T-cell (primary cell): Measurements from ENCODE around the gene GINS2. TPM values are rescaled to one million over a fixed set of nuclear protein-coding genes. Genes with fewer than 3 reads are reported as not detected.

ENCODE experiments used
- ATAC-seq, 4 experiments: fragments of 200-7000 bp in 3 of 4; fragments of 150-1000 bp in 1 of 4; cut with Tn5 transposase; replicated peaks in 1 of 4; 1 replicate in 3 of 4; 2 replicates in 1 of 4; pipeline ENCODE4 v1.10.0; 2021; ENCODE audit warnings: moderate library complexity in 3 of 4, mild to moderate bottlenecking in 2 of 4, moderate number of reproducible peaks in 1 of 4
- CTCF ChIA-PET, 2 donors: fragments of 300-600 bp; sonication (Branson Sonifier 250); formaldehyde crosslinking; loops; one replicate each; lab custom pipeline; 2022; ENCODE audit warnings: antibody characterized with exemption in 2 of 2; lab: Charles Lee
- POLR2A ChIA-PET, 2 donors: fragments of 300-600 bp; sonication (Branson Sonifier 250); formaldehyde crosslinking; loops; one replicate each; lab custom pipeline; 2022; ENCODE audit warnings: antibody characterized with exemption in 2 of 2; lab: Charles Lee
- DNase-seq, 35 experiments: peaks; one replicate each; pipeline versions ENCODE4 v3.0.0 to v3.0.0-alpha.2; 2013 to 2023
- H3K27ac ChIP-seq: one replicate; pipeline ENCODE4 v1.5.1; 2013; ENCODE audit warnings: low read length
- H3K27me3 ChIP-seq, 2 experiments: replicated peaks in 1 of 2; 1 replicate in 1 of 2; 2 replicates in 1 of 2; pipeline versions ENCODE4 v1.6.1 to v1.7.0; 2013; ENCODE audit warnings: low read length in 1 of 2, mixed read lengths in 1 of 2; ENCODE audit not compliant: control insufficient read depth in 2 of 2, insufficient read depth in 2 of 2; ENCODE audit errors: extremely low read depth in 1 of 2
- H3K36me3 ChIP-seq, 2 donors: 1 replicate in 1 of 2; 2 replicates in 1 of 2; pipeline versions ENCODE4 v1.6.1 to v1.7.0; 2013; ENCODE audit warnings: low read length in 1 of 2; ENCODE audit not compliant: control insufficient read depth in 2 of 2, insufficient read depth in 1 of 2; ENCODE audit errors: extremely low read depth in 1 of 2
- H3K4me1 ChIP-seq, 2 experiments: 1 replicate in 1 of 2; 2 replicates in 1 of 2; pipeline versions ENCODE4 v1.6.1 to v1.7.0; 2013; ENCODE audit warnings: low read length in 2 of 2, mixed read lengths in 1 of 2; ENCODE audit not compliant: insufficient read depth in 2 of 2, control insufficient read depth in 1 of 2; ENCODE audit errors: extremely low read depth in 1 of 2
- H3K4me3 ChIP-seq, 2 donors: 1 replicate in 1 of 2; 2 replicates in 1 of 2; pipeline versions ENCODE4 v1.5.1 to v1.7.0; 2013; ENCODE audit warnings: mild to moderate bottlenecking in 2 of 2, low read length in 1 of 2, moderate library complexity in 1 of 2; ENCODE audit not compliant: control insufficient read depth in 1 of 2; ENCODE audit errors: extremely low read depth in 1 of 2
- H3K9me3 ChIP-seq: 2 replicates; pipeline ENCODE4 v1.7.0; 2013
- H3K27ac Mint-ChIP-seq, 2 donors: one replicate each; pipeline ENCODE4 v1.8.0; 2020 to 2021; ENCODE audit warnings: mild to moderate bottlenecking in 2 of 2, mixed read lengths in 2 of 2
- H3K27me3 Mint-ChIP-seq, 2 donors: one replicate each; pipeline ENCODE4 v1.8.0; 2021 to 2022; ENCODE audit warnings: mixed read lengths in 2 of 2
- H3K36me3 Mint-ChIP-seq: one replicate; pipeline ENCODE4 v1.8.0; 2021; ENCODE audit warnings: mixed read lengths
- H3K4me1 Mint-ChIP-seq, 3 donors: one replicate each; pipeline ENCODE4 v1.8.0; 2020 to 2022; ENCODE audit warnings: mixed read lengths in 3 of 3, mild to moderate bottlenecking in 1 of 3
- H3K4me3 Mint-ChIP-seq, 3 donors: one replicate each; pipeline ENCODE4 v1.8.0; 2020 to 2022; ENCODE audit warnings: mild to moderate bottlenecking in 3 of 3, mixed read lengths in 3 of 3, moderate library complexity in 3 of 3
- H3K9me3 Mint-ChIP-seq, 3 donors: one replicate each; pipeline ENCODE4 v1.8.0; 2020 to 2022; ENCODE audit warnings: mixed read lengths in 3 of 3
- WGBS: methylation state at CpG from one replicate; pipeline ENCODE4 v1.1.5; 2013; ENCODE audit warnings: missing lambda C conversion rate; ENCODE audit not compliant: insufficient coverage; 5-methylcytosine and 5-hydroxymethylcytosine counted together
- total RNA-seq, 35 experiments: library from RNA in 6 of 35; stranded (reverse) in 6 of 35; fragments of 120-200 nt in 1 of 35; gene quantifications; one replicate each; pipeline versions ENCODE4 v1.2.1 to v1.2.4 and lab custom pipeline; 2013 to 2026

GINS2 gene
- total RNA-seq, 5 donors from 2014 or later (not counting 1 experiment from before 2014, with no cell fraction given), result 1.1 to 3.7 (median 1.6) TPM

GRCh38 chr16:85680352-85680944, 8.3 kb downstream of the GINS2 start:
- Histone ChIP-seq H3K27me3 (no peaks in the 10 kb centered on the region), H3K4me1 (peaks cover 0 to 5% of the 10 kb centered on the region in 2 experiments), H3K36me3 (peaks cover 2 to 4% of the 10 kb centered on the region in 2 donors), H3K27ac (no peak overlapping the region), H3K4me3 (no peak overlapping the region), H3K9me3 (no peaks in the 10 kb centered on the region)
- no peaks in the 10 kb centered on the region for H3K9me3 Mint-ChIP-seq
- ChIA-PET CTCF (no interaction called here), POLR2A (no interaction called here)
- no peaks in the 10 kb centered on the region for H3K36me3 Mint-ChIP-seq
- peak overlapping the region in 1 of 3 donors; percentile 40 for H3K4me3 Mint-ChIP-seq
- ATAC-seq (no peak), DNase-seq (no peak)
- H3K27me3 Mint-ChIP-seq, result no peaks in the 10 kb centered on the region
- H3K27ac Mint-ChIP-seq, result peak overlapping the region in 1 of 2 donors; percentile 74
- peaks cover 0 to 9% (median 7%) of the 10 kb centered on the region in 3 donors for H3K4me1 Mint-ChIP-seq
- WGBS, result 86% methylated on average over 6 of the region's 6 CpGs

GRCh38 chr16:85679870-85680269, 8.9 kb downstream of the GINS2 start:
- ATAC-seq, result no peak
- no peak overlapping the region for H3K4me3 Mint-ChIP-seq
- WGBS, result 94% methylated on average over 6 of the region's 6 CpGs
- no peak for DNase-seq
- ChIA-PET CTCF (no interaction called here), POLR2A (no interaction called here)
- H3K36me3 Mint-ChIP-seq, result peaks cover 4% of the 10 kb centered on the region
- H3K4me1 Mint-ChIP-seq, result peaks cover 0 to 9% (median 7%) of the 10 kb centered on the region in 3 donors
- H3K4me1 ChIP-seq, result peaks cover 0 to 5% of the 10 kb centered on the region in 2 experiments
- no peak overlapping the region for H3K27ac ChIP-seq
- H3K9me3 ChIP-seq, result no peaks in the 10 kb centered on the region
- H3K36me3 ChIP-seq, result peaks cover 2 to 7% of the 10 kb centered on the region in 2 donors
- no peaks in the 10 kb centered on the region for H3K9me3 Mint-ChIP-seq
- no peak overlapping the region for H3K4me3 ChIP-seq
- no peaks in the 10 kb centered on the region for H3K27me3 ChIP-seq
- H3K27me3 Mint-ChIP-seq, result no peaks in the 10 kb centered on the region
- peak overlapping the region in 1 of 2 donors; percentile 50 for H3K27ac Mint-ChIP-seq

GRCh38 chr16:85678821-85679220, 9.9 kb downstream of the GINS2 start:
- CTCF ChIA-PET, result no interaction called here
- no peaks in the 10 kb centered on the region for H3K9me3 Mint-ChIP-seq
- POLR2A ChIA-PET, result no interaction called here
- ATAC-seq (no peak), DNase-seq (no peak)
- H3K4me3 Mint-ChIP-seq, result no peak overlapping the region
- H3K36me3 Mint-ChIP-seq, result peaks cover 13% of the 10 kb centered on the region
- WGBS, result 90% methylated on average over 3 of the region's 5 CpGs
- Histone ChIP-seq H3K4me3 (no peak overlapping the region), H3K9me3 (no peaks in the 10 kb centered on the region), H3K27ac (no peak overlapping the region), H3K36me3 (peaks cover 2 to 15% of the 10 kb centered on the region in 2 donors), H3K4me1 (peaks cover 0 to 5% of the 10 kb centered on the region in 2 experiments), H3K27me3 (no peaks in the 10 kb centered on the region)
- H3K27me3 Mint-ChIP-seq, result no peaks in the 10 kb centered on the region
- peaks cover 0 to 9% (median 7%) of the 10 kb centered on the region in 3 donors for H3K4me1 Mint-ChIP-seq
- no peak overlapping the region for H3K27ac Mint-ChIP-seq

GRCh38 chr16:85678016-85678415, 10.7 kb downstream of the GINS2 start:
- H3K27ac Mint-ChIP-seq, result no peak overlapping the region
- CTCF ChIA-PET, result no interaction called here

GRCh38 chr16:85677383-85677967, 11.3 kb downstream of the GINS2 start:
- Histone ChIP-seq H3K36me3 (peaks cover 2 to 24% of the 10 kb centered on the region in 2 donors), H3K9me3 (no peaks in the 10 kb centered on the region), H3K27ac (no peak overlapping the region), H3K4me3 (no peak overlapping the region), H3K4me1 (peaks cover 0 to 5% of the 10 kb centered on the region in 2 experiments), H3K27me3 (no peaks in the 10 kb centered on the region)
- H3K36me3 Mint-ChIP-seq, result peaks cover 19% of the 10 kb centered on the region
- H3K4me3 Mint-ChIP-seq, result no peak overlapping the region
- POLR2A ChIA-PET, result no interaction called here
- ATAC-seq (no peak), DNase-seq (no peak)
- 69% methylated on average over 4 of the region's 6 CpGs for WGBS
- no peaks in the 10 kb centered on the region for H3K9me3 Mint-ChIP-seq
- peaks cover 0 to 9% (median 7%) of the 10 kb centered on the region in 3 donors for H3K4me1 Mint-ChIP-seq
- H3K27ac Mint-ChIP-seq, result peak overlapping the region in 1 of 2 donors; percentile 31
- H3K27me3 Mint-ChIP-seq, result no peaks in the 10 kb centered on the region
- CTCF ChIA-PET, result interaction anchor here in 1 of 2 donors (0.7 kb wide), 1 partner anchor 74 kb away, joined by 3 read pairs; no protein-coding TSS in a partner anchor

More at GRCh38 chr16:85678016-85678415, 10.7 kb downstream of the GINS2 start:
- Mint-ChIP-seq H3K4me3 (no peak overlapping the region), H3K27me3 (no peaks in the 10 kb centered on the region), H3K4me1 (peaks cover 0 to 9% (median 7%) of the 10 kb centered on the region in 3 donors), H3K36me3 (peaks cover 13% of the 10 kb centered on the region), H3K9me3 (no peaks in the 10 kb centered on the region)
- Histone ChIP-seq H3K4me1 (peaks cover 0 to 5% of the 10 kb centered on the region in 2 experiments), H3K9me3 (no peaks in the 10 kb centered on the region), H3K36me3 (peaks cover 2 to 19% of the 10 kb centered on the region in 2 donors), H3K4me3 (no peak overlapping the region), H3K27me3 (no peaks in the 10 kb centered on the region), H3K27ac (no peak overlapping the region)
- 94% methylated on average over 3 of the region's 8 CpGs for WGBS
- POLR2A ChIA-PET, result no interaction called here
- DNase-seq (no peak), ATAC-seq (no peak)

GRCh38 chr16:85676466-85676865, 12.3 kb downstream of the GINS2 start:
- no peak overlapping the region for H3K4me3 Mint-ChIP-seq

More at GRCh38 chr16:85676466-85676865, 12.3 kb downstream of the GINS2 start:
- H3K9me3 Mint-ChIP-seq, result no peaks in the 10 kb centered on the region
- peaks cover 0 to 5% of the 10 kb centered on the region in 2 experiments for H3K4me1 ChIP-seq
- peaks cover 6 to 34% of the 10 kb centered on the region in 2 donors for H3K36me3 ChIP-seq
- H3K9me3 ChIP-seq, result no peaks in the 10 kb centered on the region
- WGBS, result 96% methylated on average over 4 of the region's 7 CpGs
- H3K36me3 Mint-ChIP-seq, result peaks cover 22% of the 10 kb centered on the region
- no peak overlapping the region for H3K27ac ChIP-seq
- H3K4me3 ChIP-seq, result no peak overlapping the region
- ATAC-seq (no peak), DNase-seq (no peak)
- ChIA-PET POLR2A (no interaction called here), CTCF (no interaction called here)
- no peaks in the 10 kb centered on the region for H3K27me3 Mint-ChIP-seq
- H3K27me3 ChIP-seq, result no peaks in the 10 kb centered on the region
- H3K4me1 Mint-ChIP-seq, result peaks cover 0 to 9% (median 7%) of the 10 kb centered on the region in 3 donors
- H3K27ac Mint-ChIP-seq, result no peak overlapping the region
